Brain microvascular endothelial cell (primary cell): ENCODE data around the gene M1AP.
"Not testable (repeated sequence)": the region's sequence is repeated elsewhere in the genome, so short reads cannot be mapped to it uniquely, and the experiment has no call there.

Source experiments
- DNase-seq: peaks from one replicate; pipeline ENCODE4 v3.0.0-alpha.2; 2020
- H3K27ac ChIP-seq: fragments of 250-450 bp; sonication (Bioruptor Pico); 2 replicates; pipeline ENCODE4 v1.5.1; 2020; ENCODE audit warnings: mild to moderate bottlenecking, moderate library complexity
- H3K27me3 ChIP-seq: fragments of 250-450 bp; sonication (Bioruptor Pico); replicated peaks from 2 replicates; pipeline ENCODE4 v1.5.1; 2020; ENCODE audit warnings: mild to moderate bottlenecking
- H3K36me3 ChIP-seq: fragments of 250-450 bp; sonication (Bioruptor Pico); replicated peaks from 2 replicates; pipeline ENCODE4 v1.5.1; 2020; ENCODE audit warnings: mild to moderate bottlenecking
- H3K4me3 ChIP-seq: 2 replicates; pipeline ENCODE4 v1.5.1; 2011; ENCODE audit warnings: low read depth, mild to moderate bottlenecking, control low read depth, low read length, moderate library complexity
- in situ Hi-C: cut with HindIII; loops from 2 replicates; pipeline ENCODE4 v1.10.0; 2017; ENCODE audit warnings: low sequenced_read_pairs, low pct_ligation_motif_present
- TF ChIP-seq, protein P1 (sequence below): IDR thresholded peaks from 2 replicates; pipeline ENCODE4 v1.5.1; 2011; ENCODE audit warnings: low read depth, mild to moderate bottlenecking, moderate library complexity, low read length, control low read depth, inconsistent platforms; ENCODE audit errors: missing control alignments

The M1AP gene

GRCh38 chr2:74566754-74567085 is 81.4 kb downstream of the M1AP start:
- in situ Hi-C loops: no loop called here
- TF ChIP-seq, protein P1, sequence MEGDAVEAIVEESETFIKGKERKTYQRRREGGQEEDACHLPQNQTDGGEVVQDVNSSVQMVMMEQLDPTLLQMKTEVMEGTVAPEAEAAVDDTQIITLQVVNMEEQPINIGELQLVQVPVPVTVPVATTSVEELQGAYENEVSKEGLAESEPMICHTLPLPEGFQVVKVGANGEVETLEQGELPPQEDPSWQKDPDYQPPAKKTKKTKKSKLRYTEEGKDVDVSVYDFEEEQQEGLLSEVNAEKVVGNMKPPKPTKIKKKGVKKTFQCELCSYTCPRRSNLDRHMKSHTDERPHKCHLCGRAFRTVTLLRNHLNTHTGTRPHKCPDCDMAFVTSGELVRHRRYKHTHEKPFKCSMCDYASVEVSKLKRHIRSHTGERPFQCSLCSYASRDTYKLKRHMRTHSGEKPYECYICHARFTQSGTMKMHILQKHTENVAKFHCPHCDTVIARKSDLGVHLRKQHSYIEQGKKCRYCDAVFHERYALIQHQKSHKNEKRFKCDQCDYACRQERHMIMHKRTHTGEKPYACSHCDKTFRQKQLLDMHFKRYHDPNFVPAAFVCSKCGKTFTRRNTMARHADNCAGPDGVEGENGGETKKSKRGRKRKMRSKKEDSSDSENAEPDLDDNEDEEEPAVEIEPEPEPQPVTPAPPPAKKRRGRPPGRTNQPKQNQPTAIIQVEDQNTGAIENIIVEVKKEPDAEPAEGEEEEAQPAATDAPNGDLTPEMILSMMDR: no peak
- DNase-seq: peak; percentile 70
- Histone ChIP-seq H3K4me3 (no peak overlapping the region), H3K36me3 (no peaks in the 10 kb centered on the region), H3K27me3 (no peaks in the 10 kb centered on the region), H3K27ac (peak overlapping the region; percentile 77)

- DNase-seq: no peak
- in situ Hi-C loops: no loop called here
- Histone ChIP-seq H3K27me3 (no peaks in the 10 kb centered on the region), H3K36me3 (no peaks in the 10 kb centered on the region), H3K4me3 (no peak overlapping the region), H3K27ac (peak overlapping the region; percentile 77)
- TF ChIP-seq, protein P1: no peak
Measured at GRCh38 chr2:74566076-74566753, 81.9 kb downstream of the M1AP start.

- in situ Hi-C loops: no loop called here
- no peak for DNase-seq
- H3K27me3 ChIP-seq: no peaks in the 10 kb centered on the region
- H3K4me3 ChIP-seq: no peak overlapping the region
- TF ChIP-seq, protein P1: no peak
- no peaks in the 10 kb centered on the region for H3K36me3 ChIP-seq
- H3K27ac ChIP-seq: no peak overlapping the region
Measured at GRCh38 chr2:74564222-74564621, 83.9 kb downstream of the M1AP start.

DNA sequence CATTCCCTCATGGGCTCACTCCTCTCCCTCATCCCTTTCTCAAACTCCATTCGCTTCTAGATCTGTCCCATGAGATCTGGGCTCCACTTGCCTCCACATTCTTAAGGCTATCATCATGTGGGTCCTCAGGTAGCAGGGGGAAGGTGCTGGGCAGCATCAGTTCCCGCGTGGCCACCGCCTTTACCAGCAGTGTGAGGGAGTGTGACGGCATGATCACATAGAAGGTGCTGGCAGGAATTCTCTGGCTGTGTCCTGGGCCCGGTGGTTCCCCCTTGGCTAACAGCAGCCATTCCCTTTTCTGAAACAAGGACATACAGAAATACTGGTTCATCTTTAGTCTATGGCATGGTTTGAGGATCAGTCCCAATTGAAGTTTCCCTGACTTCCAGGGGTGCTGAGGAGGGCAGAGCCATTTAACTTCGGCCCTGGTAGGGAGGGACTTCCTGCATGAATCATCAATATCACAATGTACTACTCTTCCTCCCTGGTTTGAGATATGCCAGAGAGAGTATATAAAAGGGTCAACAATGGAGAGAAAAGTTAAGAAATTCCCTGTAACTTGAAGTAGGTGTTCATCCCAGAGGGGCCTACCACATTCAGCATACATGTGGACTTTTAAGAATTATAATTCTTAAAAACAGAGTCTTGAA is 85.9 kb downstream of the M1AP start:
- no peaks in the 10 kb centered on the region for H3K36me3 ChIP-seq
- DNase-seq: no peak
- H3K27ac ChIP-seq: no peak overlapping the region
- TF ChIP-seq, protein P1: no peak
- H3K27me3 ChIP-seq: no peaks in the 10 kb centered on the region
- in situ Hi-C loops: no loop called here
- no peak overlapping the region for H3K4me3 ChIP-seq

DNA sequence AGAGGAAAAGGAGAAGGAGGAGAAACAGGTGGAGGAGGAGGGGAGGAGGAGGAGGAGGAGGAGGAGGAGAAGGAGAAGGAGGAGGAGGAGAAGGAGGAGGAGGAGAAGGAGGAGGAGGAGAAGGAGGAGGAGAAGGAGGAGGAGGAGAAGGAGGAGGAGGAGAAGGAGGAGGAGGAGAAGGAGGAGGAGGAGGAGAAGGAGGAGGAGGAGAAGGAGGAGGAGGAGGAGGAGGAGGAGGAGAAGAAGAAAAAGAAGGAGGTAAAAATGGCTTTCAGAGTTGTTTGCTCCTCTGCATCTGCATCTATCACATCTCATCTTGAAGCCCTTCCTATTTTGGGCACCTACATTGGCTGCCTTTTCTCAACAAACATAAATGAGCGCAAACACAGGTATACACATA is 87.1 kb downstream of the M1AP start:
- DNase-seq, H3K27me3 ChIP-seq, in situ Hi-C loops, H3K4me3 ChIP-seq, H3K36me3 ChIP-seq, H3K27ac ChIP-seq: not testable (repeated sequence)

DNA sequence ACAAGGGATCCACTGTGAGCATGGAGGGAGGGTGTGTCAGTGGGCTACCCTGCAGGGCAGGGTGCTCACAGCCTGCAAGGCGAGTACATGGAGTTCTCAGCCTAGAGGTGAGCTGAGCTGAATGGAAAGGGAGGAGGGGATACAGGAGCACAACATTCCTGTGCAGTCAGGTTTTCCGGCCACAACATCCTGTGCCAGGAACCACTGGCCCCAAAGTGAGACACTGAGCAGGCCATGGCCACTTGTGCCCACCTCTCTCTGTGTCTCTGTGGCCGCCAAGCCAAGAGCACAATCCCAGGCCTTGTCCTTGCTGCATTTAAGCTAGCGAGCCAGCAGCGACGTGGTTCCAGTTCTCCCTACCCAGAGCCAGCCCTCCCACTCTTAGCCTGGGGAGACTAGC is 87.5 kb downstream of the M1AP start:
- no peak for DNase-seq
- H3K27ac ChIP-seq: no peak overlapping the region
- TF ChIP-seq, protein P1: no peak
- no peak overlapping the region for H3K4me3 ChIP-seq
- H3K27me3 ChIP-seq: no peaks in the 10 kb centered on the region
- in situ Hi-C loops: no loop called here
- peaks cover 6% of the 10 kb centered on the region for H3K36me3 ChIP-seq
